Small intestine (tissue), 7 donors: Measurements from ENCODE around the gene UVRAG. TPM values are rescaled to one million over a fixed set of nuclear protein-coding genes. Genes with fewer than 3 reads are reported as not detected.

Experiments used
- DNase-seq, 2 donors: peaks; one replicate each; pipeline versions ENCODE4 v3.0.0 to v3.0.0-alpha.2; 2013
- FAIRE-seq: peaks from 2 replicates; lab custom pipeline; 2012; peaks lifted over from hg19 to GRCh38; lab: Jason Lieb, UNC
- H3K27ac ChIP-seq, 3 donors: one replicate each; pipeline ENCODE4 v1.5.1; 2013; ENCODE audit warnings: low read length in 2 of 3, mild to moderate bottlenecking in 2 of 3, control low read depth in 1 of 3, inconsistent platforms in 1 of 3, low read depth in 1 of 3, moderate library complexity in 1 of 3
- H3K27me3 ChIP-seq, 3 donors: one replicate each; pipeline ENCODE4 v1.6.1; 2013; ENCODE audit warnings: low read length in 3 of 3, inconsistent platforms in 1 of 3; ENCODE audit not compliant: control insufficient read depth in 3 of 3, insufficient read depth in 3 of 3
- H3K36me3 ChIP-seq, 3 donors: one replicate each; pipeline ENCODE4 v1.6.1; 2013; ENCODE audit warnings: low read length in 3 of 3, inconsistent platforms in 1 of 3, low read depth in 1 of 3, mild to moderate bottlenecking in 1 of 3, moderate library complexity in 1 of 3; ENCODE audit not compliant: control insufficient read depth in 3 of 3, insufficient read depth in 2 of 3
- H3K4me1 ChIP-seq, 3 donors: one replicate each; pipeline ENCODE4 v1.6.1; 2013; ENCODE audit warnings: low read length in 2 of 3, inconsistent platforms in 1 of 3, low read depth in 1 of 3, mild to moderate bottlenecking in 1 of 3, moderate library complexity in 1 of 3; ENCODE audit not compliant: control insufficient read depth in 3 of 3, insufficient read depth in 2 of 3
- H3K4me3 ChIP-seq, 3 donors: one replicate each; pipeline ENCODE4 v1.5.1; 2013; ENCODE audit warnings: low read length in 3 of 3, control low read depth in 1 of 3, inconsistent platforms in 1 of 3, low read depth in 1 of 3, mild to moderate bottlenecking in 1 of 3, moderate library complexity in 1 of 3
- H3K9me3 ChIP-seq, 2 donors: one replicate each; pipeline ENCODE4 v1.6.1; 2013; ENCODE audit warnings: low read depth in 1 of 2, low read length in 1 of 2; ENCODE audit not compliant: control insufficient read depth in 2 of 2, insufficient read depth in 1 of 2
- WGBS, 3 donors: extraction: QIAGEN DNeasy Blood & Tissue Kit; methylation state at CpG; one replicate each; pipeline ENCODE4 v1.1.7; 2013; 5-methylcytosine and 5-hydroxymethylcytosine counted together
- polyA plus RNA-seq, 4 donors: library from polyadenylated mRNA; stranded (reverse) in 3 of 4; unstranded in 1 of 4; fragments of 200-250 nt in 3 of 4; fragments of 120-200 nt in 1 of 4; gene quantifications; one replicate each; pipeline versions ENCODE4 v1.2.1 to v1.2.3, GENCODE V29; 2013
- donor health status: healthy with polysubstance abuse.
- donor health status: control.
- donor health status: control.
- donor health status: Bipolar disorder and iron deficiency.
- donor health status: healthy.

UVRAG gene
- polyA plus RNA-seq, 4 donors = 5.4 to 13.2 (median 7.1) TPM

DNA sequence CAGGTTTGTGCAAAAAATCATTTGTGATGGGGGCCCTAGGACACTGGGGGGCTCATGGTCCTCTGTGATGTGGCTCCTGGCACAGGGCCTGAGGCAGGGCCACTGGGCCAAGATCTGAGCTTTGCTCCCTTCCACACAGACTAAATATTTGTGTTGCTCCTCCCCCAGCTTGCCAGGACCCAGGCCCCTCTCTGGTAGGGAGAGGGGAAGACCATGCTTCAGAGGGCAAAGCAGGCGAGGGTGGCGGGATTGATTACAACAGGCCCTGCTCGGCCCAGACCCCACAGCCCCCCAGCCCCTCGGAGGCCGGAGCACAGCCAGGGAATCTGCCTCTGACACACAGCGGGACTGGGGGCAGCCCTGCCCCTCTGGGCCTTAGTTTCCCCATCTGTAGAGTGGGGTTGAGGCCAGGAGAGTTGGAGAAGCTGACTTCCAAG, 362.3 kb downstream of the UVRAG start:
- H3K27me3 ChIP-seq = no peaks in the 10 kb centered on the region
- no peaks in the 10 kb centered on the region for H3K9me3 ChIP-seq
- H3K27ac ChIP-seq = no peak overlapping the region
- DNase-seq (no peak), FAIRE-seq (no peak)
- no peaks in the 10 kb centered on the region for H3K36me3 ChIP-seq
- no peaks in the 10 kb centered on the region for H3K4me1 ChIP-seq
- H3K4me3 ChIP-seq = no peak overlapping the region
- 92 to 95% (median 94%) methylated on average over 6 of the region's 6 CpGs for WGBS, 3 donors

DNA sequence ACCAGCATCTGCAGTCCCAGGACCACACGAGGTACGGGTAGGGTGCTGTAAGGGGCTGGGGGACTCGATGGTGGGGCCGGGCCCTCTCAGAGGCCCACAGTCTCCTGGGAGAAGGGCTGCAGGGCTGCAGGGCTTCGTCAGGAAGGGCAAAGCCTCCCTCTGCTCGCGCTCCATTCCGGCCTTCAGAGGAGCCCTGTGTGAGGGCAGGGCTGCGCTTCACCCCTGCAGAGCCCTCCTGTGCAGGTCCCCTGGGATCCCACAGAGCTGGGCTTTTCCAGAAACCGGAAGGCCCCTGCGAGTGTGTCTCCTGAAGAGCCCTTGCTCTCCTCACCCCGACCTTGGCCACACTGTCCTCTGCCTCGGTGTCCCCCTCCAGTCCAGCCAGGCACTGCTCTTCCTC, 364.1 kb downstream of the UVRAG start:
- Histone ChIP-seq H3K27ac (no peak overlapping the region), H3K9me3 (no peaks in the 10 kb centered on the region), H3K4me1 (no peaks in the 10 kb centered on the region), H3K36me3 (no peaks in the 10 kb centered on the region), H3K27me3 (no peaks in the 10 kb centered on the region), H3K4me3 (no peak overlapping the region)
- FAIRE-seq (no peak), DNase-seq (no peak)
- WGBS, 3 donors = 82 to 89% (median 84%) methylated on average over 12 to 13 of the region's 13 CpGs

DNA sequence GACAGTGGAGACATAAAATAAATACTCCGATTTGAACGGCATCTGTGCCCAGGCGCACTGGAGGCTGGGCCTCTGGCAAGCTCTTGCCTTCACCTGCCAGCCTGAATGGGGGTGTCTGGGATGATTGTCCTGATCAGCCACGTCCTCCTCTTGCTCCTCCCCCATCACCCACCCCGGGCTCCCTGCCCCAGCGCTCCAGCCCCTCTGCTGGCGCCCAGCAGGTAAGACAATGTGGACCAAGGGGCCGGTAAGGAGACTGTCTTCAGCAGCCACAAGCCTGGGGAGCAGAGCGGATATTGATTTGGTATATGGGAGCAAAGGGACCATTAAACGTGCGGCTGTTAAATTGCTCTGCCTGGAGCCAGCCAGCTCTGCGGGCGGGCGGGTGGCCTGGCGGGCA, 366.4 kb downstream of the UVRAG start:
- Histone ChIP-seq H3K27ac (no peak overlapping the region), H3K27me3 (no peaks in the 10 kb centered on the region), H3K36me3 (peaks cover 0 to 4% (median 0%) of the 10 kb centered on the region in 3 donors), H3K4me1 (no peaks in the 10 kb centered on the region), H3K9me3 (no peaks in the 10 kb centered on the region), H3K4me3 (no peak overlapping the region)
- FAIRE-seq = no peak
- 88 to 92% (median 89%) methylated on average over 15 of the region's 15 CpGs for WGBS, 3 donors
- no peak for DNase-seq

DNA sequence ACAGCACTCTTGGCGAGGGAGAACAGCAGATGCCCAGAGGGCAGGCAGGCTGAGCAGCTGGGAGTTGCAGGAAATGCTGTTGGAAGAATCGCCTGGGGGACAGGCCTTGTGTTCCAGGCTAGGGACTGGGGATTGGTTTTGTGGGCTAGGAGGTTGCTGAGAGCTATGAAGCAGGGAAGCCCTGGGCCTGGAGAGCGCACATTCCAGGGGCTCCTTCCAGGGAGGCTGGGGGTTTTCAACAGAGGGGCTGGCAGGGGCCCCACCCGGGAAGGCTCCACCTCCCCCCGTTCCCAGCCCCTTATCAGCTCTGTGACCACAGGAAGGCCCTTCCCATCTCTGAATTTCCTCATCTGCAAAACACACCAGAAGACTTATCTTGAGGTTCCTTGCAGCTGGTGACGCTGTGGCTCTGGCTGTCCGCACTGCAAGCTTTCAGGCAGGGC, 369.6 kb downstream of the UVRAG start:
- H3K4me1 ChIP-seq = no peaks in the 10 kb centered on the region
- H3K27me3 ChIP-seq = no peaks in the 10 kb centered on the region
- no peak overlapping the region for H3K4me3 ChIP-seq
- 49 to 57% (median 52%) methylated on average over 7 of the region's 7 CpGs for WGBS, 3 donors
- H3K9me3 ChIP-seq = no peaks in the 10 kb centered on the region
- no peak for FAIRE-seq
- DNase-seq = no peak
- peaks cover 0 to 29% (median 2%) of the 10 kb centered on the region in 3 donors for H3K36me3 ChIP-seq
- no peak overlapping the region for H3K27ac ChIP-seq

DNA sequence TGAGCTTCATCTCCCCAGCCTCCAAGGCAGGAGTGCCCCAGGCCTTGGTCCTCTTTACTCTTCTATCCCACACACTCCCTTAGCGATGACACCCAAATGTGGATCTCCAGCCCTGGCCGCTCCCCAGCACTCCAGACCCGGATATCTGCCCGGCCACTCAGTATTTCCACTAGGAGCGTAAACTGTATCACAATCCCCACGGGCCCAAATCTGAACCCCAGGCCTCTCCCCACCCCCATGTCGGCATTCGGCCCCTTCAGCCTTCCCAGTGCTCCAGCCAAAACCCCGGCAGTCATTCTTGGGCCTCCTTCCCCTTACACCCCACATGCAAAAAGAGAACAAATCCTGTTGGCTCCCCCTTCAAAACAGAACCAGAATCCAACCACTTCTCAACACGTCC, 370.5 kb downstream of the UVRAG start:
- Histone ChIP-seq H3K9me3 (no peaks in the 10 kb centered on the region), H3K4me1 (no peaks in the 10 kb centered on the region), H3K36me3 (peaks cover 0 to 34% (median 2%) of the 10 kb centered on the region in 3 donors), H3K27me3 (no peaks in the 10 kb centered on the region), H3K4me3 (no peak overlapping the region), H3K27ac (no peak overlapping the region)
- no peak for FAIRE-seq
- 76 to 94% (median 90%) methylated on average over 10 of the region's 10 CpGs for WGBS, 3 donors
- no peak for DNase-seq

DNA sequence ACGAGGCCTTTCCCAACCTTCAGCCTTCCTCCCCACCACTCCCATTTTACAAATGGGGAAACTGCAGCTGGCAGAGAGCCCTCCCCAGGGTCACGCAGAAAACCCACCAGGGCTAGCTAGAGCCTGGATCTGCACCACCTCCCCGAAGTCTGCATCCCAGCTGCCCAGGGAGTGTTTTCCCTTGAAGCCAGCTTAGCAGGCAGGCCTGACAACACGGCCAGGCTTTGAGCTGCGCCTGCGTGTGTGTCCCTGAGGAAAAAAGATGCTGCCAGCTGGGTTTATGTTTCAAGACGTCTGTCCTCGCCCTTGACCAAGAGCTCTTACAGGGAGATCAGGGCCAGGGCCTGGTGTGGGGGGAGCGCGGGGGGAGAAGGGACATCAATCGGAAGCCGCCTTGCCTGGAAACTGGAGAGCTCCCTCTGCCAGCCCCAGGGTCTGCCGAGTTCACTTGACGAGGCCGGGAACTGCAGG, 371.0 kb downstream of the UVRAG start:
- DNase-seq = no peak

DNA sequence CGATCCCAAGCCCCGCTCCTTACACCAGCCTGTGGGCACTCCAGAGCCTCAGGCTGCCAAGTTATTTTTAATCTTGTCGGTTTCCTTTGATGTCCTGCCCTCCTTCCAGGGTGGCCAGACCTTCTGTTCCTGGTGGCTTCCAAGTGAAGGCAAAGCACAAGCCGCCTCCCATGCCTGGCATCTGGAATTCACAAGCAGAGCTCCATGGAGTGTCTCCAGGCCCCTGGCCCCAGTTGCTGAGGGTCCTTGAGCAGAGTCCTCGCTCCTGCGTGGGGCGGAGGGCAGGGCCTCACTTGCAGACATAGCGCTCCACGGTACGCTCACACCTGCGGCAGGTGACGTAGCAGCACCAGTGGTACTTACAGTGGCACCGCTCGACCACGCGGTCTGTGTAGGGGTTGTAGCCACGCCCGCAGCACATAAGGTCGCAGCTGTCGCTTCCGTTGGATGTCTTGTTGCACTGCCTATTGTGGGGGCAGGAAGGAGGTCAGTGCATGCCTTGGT, 371.8 kb downstream of the UVRAG start:
- FAIRE-seq (no peak), DNase-seq (no peak)
- WGBS, 3 donors = 87 to 90% (median 88%) methylated on average over 21 of the region's 21 CpGs

More for the DNA sequence above, 371.0 kb downstream of the UVRAG start:
- Histone ChIP-seq H3K4me3 (no peak overlapping the region), H3K36me3 (peaks cover 0 to 37% (median 2%) of the 10 kb centered on the region in 3 donors), H3K9me3 (no peaks in the 10 kb centered on the region), H3K4me1 (no peaks in the 10 kb centered on the region), H3K27me3 (no peaks in the 10 kb centered on the region), H3K27ac (no peak overlapping the region)
- WGBS, 3 donors = 65 to 91% (median 82%) methylated on average over 15 of the region's 15 CpGs
- FAIRE-seq = no peak

DNA sequence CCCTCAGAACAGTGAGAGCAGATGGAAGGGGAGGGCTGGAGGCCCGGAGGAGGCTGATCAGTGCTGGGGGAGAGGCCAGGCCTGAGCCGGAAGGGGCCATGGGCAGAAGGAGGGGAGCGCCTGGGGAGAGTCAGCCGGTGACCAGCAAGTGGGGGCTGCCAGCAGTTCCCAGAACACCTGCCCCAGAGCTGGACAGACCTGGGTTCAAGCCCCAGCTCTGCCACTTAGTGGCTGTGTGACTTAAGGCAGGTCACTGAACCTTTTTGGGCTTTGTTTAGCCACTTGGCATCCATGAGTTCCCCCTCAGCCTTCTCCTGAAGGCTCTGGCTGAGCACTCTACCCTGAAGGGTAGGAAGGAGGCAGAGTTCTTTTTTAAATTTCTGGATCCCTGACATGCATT, 373.9 kb downstream of the UVRAG start:
- H3K9me3 ChIP-seq = no peaks in the 10 kb centered on the region
- DNase-seq (no peak), FAIRE-seq (no peak)
- H3K27me3 ChIP-seq = no peaks in the 10 kb centered on the region
- H3K27ac ChIP-seq = no peak overlapping the region
- peaks cover 0 to 50% (median 2%) of the 10 kb centered on the region in 3 donors for H3K36me3 ChIP-seq
- no peak overlapping the region for H3K4me3 ChIP-seq
- H3K4me1 ChIP-seq = no peaks in the 10 kb centered on the region
- 93 to 97% (median 94%) methylated on average over 4 of the region's 4 CpGs for WGBS, 3 donors

More for the DNA sequence above, 371.8 kb downstream of the UVRAG start:
- Histone ChIP-seq H3K4me3 (no peak overlapping the region), H3K4me1 (no peaks in the 10 kb centered on the region), H3K36me3 (peaks cover 0 to 45% (median 2%) of the 10 kb centered on the region in 3 donors), H3K27me3 (no peaks in the 10 kb centered on the region), H3K27ac (no peak overlapping the region), H3K9me3 (no peaks in the 10 kb centered on the region)

DNA sequence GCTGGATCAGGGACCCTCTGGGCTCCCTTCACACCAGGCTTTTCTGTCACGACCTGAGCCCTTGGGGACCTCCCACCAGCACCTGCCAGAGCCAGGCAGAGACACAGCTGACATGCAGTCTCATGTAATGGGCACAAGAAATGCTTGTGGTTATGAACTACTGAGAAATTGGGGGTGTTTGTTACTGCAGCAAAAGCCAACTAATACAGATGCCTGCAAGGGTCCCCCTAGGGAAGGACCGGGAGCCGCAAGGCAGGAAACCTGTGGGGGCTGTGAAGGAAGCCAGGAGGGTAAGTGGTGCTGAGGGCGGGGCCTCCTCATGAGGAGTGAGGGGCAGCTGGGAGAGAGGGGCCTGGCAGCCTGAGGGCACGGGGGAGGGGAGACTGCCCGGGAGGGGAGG, 374.7 kb downstream of the UVRAG start:
- H3K4me1 ChIP-seq = no peaks in the 10 kb centered on the region
- DNase-seq (no peak), FAIRE-seq (no peak)
- no peaks in the 10 kb centered on the region for H3K9me3 ChIP-seq
- WGBS, 3 donors = 71 to 91% (median 77%) methylated on average over 5 to 6 of the region's 6 CpGs
- H3K27me3 ChIP-seq = no peaks in the 10 kb centered on the region
- H3K4me3 ChIP-seq = no peak overlapping the region
- H3K36me3 ChIP-seq = peaks cover 0 to 50% (median 2%) of the 10 kb centered on the region in 3 donors
- H3K27ac ChIP-seq = no peak overlapping the region
